Large intestine (tissue), 3 donors: ENCODE results near the gene PTPRM. TPM values are rescaled to one million over a fixed set of nuclear protein-coding genes. Genes with fewer than 3 reads are reported as not detected.

Experiments used
- DNase-seq, 2 donors: peaks; one replicate each; pipeline versions ENCODE4 v3.0.0 to v3.0.0-alpha.2; 2013
- H3K27ac ChIP-seq: one replicate; pipeline ENCODE4 v1.5.1; 2013; ENCODE audit warnings: low read length
- H3K27me3 ChIP-seq: 2 replicates; pipeline ENCODE4 v1.6.1; 2013; ENCODE audit warnings: low read length; ENCODE audit not compliant: control insufficient read depth, insufficient read depth
- H3K36me3 ChIP-seq: 2 replicates; pipeline ENCODE4 v1.6.1; 2013; ENCODE audit warnings: low read length; ENCODE audit not compliant: control insufficient read depth, insufficient read depth
- H3K4me1 ChIP-seq: one replicate; pipeline ENCODE4 v1.6.1; 2013; ENCODE audit warnings: low read length; ENCODE audit not compliant: control insufficient read depth, insufficient read depth
- H3K4me3 ChIP-seq: one replicate; pipeline ENCODE4 v1.5.1; 2013; ENCODE audit warnings: low read length
- H3K9me3 ChIP-seq: one replicate; pipeline ENCODE4 v1.6.1; 2013; ENCODE audit warnings: mild to moderate bottlenecking, low read depth, low read length, moderate library complexity; ENCODE audit not compliant: control insufficient read depth
- WGBS: methylation state at CpG from one replicate; pipeline ENCODE4 v1.1.5; 2013; ENCODE audit warnings: low lambda C conversion rate; ENCODE audit not compliant: insufficient coverage; 5-methylcytosine and 5-hydroxymethylcytosine counted together
- polyA plus RNA-seq: library from polyadenylated mRNA; unstranded; fragments of 120-200 nt; gene quantifications from one replicate; pipeline ENCODE4 v1.2.1, GENCODE V29; 2013

PTPRM gene
- polyA plus RNA-seq, 1 donor = 27.2 TPM

DNA sequence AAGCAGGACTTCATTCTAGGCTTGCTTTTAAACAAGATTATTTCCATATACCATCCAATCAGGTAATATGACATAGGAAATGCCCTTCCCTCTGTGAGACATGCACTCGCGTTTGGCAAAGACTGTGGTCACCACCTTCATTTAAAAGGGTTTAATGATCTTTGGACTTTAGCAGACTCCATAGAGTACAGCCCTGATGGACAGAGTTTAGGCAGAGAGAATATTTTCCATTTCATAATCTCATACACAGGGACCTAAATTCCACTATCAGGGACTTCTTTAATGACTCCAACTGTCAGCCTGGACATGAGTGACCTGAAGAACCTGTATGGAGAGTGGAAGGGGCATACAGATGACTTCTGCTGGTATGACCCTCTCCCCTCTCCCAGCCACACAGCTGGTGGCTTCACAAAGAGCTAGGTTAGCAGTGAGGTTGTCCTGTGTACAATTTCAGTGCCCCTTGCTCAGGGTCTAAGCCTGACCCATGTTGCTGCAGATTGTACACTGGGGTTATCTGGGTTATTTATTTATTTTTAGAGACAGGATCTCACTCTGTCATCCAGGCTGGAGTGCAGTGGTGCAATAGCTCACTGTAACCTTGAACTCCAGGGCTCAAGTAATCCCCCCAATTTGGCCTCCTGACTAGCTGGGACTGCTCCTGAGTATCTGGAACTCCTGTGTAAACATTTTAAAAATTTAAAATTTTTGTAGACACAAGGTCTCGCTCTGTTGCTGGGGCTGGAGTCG is 59.2 kb downstream of the PTPRM start:
- no peak for DNase-seq
- Histone ChIP-seq H3K27me3 (no peaks in the 10 kb centered on the region), H3K9me3 (no peaks in the 10 kb centered on the region), H3K4me1 (no peaks in the 10 kb centered on the region), H3K27ac (no peak overlapping the region), H3K4me3 (no peak overlapping the region), H3K36me3 (no peaks in the 10 kb centered on the region)
- 20% methylated on average over 2 of the region's 4 CpGs for WGBS

DNA sequence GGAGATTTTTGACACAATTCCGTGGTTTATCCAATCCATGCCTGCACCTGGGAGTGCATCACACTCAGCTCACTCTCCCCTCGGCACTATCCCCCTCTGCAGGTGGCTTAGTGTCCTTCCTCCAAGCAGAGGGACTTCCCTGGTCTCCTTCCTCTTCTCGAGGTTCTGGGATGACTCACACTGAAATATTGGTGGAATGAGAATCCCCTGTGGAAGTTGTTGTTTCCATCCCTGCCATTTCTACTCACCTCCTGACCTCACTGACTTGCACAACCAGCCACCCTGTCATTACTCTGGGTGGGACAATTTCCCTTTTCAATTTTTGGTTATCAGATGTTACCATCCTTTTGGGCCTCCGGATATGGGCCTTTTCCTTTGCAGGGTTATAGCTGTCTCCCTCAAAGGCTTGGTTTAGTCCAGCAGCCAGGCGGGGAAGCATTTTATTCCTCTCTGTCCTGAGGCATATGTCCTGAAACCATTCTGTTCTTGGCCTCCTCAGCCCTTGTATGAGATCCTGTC is 59.9 kb downstream of the PTPRM start:
- no peak for DNase-seq

DNA sequence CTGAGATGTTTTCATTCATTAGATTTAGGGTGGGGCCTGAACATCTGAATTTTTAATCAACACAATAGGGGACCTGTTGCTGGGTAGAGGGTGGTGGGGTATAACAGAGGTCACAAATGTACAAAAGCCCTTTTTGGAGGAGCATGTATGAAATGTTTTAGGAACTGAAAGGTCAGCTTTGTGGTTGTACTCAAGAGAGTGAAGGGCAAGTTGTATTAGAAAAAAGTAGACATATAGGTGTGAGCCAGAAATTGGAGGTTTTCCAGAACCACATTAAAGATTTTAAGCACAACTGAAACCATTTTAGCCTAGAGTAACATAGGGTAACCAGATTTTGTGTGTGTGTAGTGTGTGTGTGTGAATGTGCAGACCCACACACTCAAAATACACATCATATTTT is 62.3 kb downstream of the PTPRM start:
- Histone ChIP-seq H3K27ac (no peak overlapping the region), H3K27me3 (no peaks in the 10 kb centered on the region), H3K4me1 (no peaks in the 10 kb centered on the region), H3K9me3 (no peaks in the 10 kb centered on the region), H3K36me3 (no peaks in the 10 kb centered on the region), H3K4me3 (no peak overlapping the region)
- DNase-seq = no peak

More for the DNA sequence above, 59.9 kb downstream of the PTPRM start:
- Histone ChIP-seq H3K4me1 (no peaks in the 10 kb centered on the region), H3K27ac (no peak overlapping the region), H3K36me3 (no peaks in the 10 kb centered on the region), H3K9me3 (no peaks in the 10 kb centered on the region), H3K4me3 (no peak overlapping the region), H3K27me3 (no peaks in the 10 kb centered on the region)
- WGBS = 8% methylated on average over 2 of the region's 5 CpGs

DNA sequence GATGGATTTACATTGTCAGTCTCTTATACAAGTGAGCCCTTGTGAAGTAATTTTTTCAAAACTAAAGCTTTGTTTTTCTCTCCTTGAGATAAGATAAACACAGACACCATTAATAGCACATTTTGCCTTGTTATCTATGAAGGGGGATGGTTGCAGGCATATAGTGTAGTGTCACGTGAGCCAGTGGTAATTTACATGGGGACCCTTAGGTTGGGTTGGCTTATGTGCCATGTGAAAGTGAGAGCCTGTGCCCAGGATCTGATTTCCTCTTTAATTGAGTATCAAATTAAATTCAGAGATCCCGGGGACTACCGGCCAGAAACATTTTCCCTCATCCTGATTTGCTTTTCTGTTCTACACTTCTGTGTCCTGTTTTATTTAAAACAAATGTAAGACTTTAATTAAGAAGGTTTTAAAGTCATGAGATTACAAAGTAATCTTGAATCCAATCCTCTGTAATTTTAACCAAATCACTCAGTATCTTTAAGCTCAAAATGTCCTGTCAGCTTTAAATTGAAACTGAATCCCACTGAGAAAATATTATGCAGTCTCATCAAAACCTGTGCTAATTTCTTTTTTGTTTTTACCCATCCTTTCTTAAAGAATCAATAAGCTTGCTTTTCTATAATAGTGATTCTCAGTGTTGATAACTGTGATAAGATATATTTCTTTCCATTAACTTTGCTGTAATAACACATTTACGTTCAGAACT is 63.8 kb downstream of the PTPRM start:
- no peaks in the 10 kb centered on the region for H3K36me3 ChIP-seq
- no peak overlapping the region for H3K4me3 ChIP-seq
- DNase-seq = no peak
- H3K27me3 ChIP-seq = no peaks in the 10 kb centered on the region
- H3K9me3 ChIP-seq = no peaks in the 10 kb centered on the region
- no peaks in the 10 kb centered on the region for H3K4me1 ChIP-seq
- no peak overlapping the region for H3K27ac ChIP-seq
- 95% methylated on average over 2 of the region's 4 CpGs for WGBS

DNA sequence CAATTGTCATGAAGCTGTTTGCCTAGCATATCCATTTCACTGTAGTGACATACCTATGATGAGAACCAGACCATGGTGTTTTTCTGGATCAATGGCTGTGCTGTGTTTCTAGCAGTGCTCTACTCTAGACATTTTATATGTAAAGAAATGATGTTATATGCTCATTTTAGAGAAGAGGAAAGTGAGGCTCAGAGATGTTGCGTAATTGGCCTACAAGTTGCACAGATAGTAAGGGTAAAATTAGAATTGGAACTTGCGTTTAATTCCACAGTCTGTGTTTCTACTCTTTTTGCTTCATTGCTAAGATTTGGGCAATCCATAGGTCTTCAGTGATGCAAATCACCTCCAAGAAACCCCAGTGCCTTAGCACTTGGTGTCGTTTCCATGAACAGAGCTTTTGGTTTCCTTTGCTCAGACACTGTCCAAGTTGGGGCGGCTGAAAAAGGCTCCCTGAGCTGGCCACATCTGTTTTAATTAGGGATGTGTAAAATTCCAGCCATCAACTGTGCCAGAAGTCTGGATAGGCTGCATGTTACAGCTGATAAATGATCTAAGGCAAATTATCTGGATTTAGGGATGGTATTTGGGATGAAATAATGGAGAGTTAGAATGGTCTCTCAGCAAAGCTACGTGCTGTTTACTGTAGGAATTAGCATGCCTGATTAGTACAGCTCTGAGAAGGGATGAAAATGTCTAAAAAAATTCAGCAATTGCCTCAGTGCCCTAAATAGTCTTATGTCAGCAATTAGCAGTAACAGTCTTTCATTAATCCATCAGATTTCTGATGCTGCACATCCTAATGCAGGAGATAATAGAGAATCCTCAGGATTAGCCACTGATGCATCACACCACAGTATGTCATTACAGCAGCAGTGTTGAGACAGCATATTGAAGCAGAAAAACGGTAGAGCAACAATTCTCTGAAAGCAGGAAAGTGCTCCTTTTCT is 65.3 kb downstream of the PTPRM start:
- Histone ChIP-seq H3K9me3 (no peaks in the 10 kb centered on the region), H3K36me3 (no peaks in the 10 kb centered on the region), H3K4me3 (no peak overlapping the region), H3K27ac (no peak overlapping the region), H3K4me1 (no peaks in the 10 kb centered on the region), H3K27me3 (no peaks in the 10 kb centered on the region)
- DNase-seq = no peak
- WGBS = no CpG with 5 or more reads among the region's 6 CpGs

DNA sequence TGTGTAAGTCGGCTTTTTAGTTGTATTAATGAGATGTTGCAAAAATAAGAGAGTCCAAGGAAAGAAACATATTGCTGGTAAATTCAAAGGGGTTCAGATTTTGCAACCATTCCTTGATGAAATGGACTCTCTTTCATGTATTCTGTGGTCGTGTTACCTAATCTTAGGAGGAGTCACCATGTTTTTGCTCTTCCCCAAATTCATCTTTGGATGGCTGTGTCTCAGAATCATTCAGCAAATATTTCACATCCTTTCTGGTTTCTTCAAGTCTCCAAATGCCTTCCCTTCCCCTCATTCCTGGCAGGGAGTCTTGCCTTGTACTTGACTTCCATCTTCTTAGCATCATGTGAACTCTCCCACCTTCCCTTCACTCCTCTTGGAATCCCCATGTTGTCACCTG is 66.1 kb downstream of the PTPRM start:
- no peaks in the 10 kb centered on the region for H3K4me1 ChIP-seq
- H3K27ac ChIP-seq = no peak overlapping the region
- no peak overlapping the region for H3K4me3 ChIP-seq
- no peaks in the 10 kb centered on the region for H3K27me3 ChIP-seq
- H3K36me3 ChIP-seq = no peaks in the 10 kb centered on the region
- whole genome bisulfite sequencing = no CpG with 5 or more reads among the region's 2 CpGs
- no peaks in the 10 kb centered on the region for H3K9me3 ChIP-seq
- no peak for DNase-seq

DNA sequence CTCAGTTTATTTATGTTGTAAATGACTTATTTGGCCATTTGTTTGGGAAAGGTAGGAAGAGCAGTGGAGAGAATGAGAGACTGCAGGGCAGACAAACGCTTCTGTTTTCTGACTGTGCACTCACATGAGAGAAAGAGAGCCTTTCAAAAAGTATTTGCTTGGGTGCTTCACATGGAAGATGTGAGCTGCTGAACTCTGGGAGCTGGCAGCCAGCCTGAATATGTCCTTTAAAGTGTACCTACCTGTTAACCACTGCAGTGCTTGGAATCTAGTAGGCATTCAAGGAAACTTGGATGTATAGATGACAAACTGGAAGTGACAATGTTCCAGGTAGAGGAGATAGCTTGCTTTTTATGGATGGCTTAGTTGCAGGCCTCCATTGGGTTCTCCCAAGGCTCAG is 68.8 kb downstream of the PTPRM start:
- WGBS = no CpG with 5 or more reads among the region's 1 CpG
- no peak for DNase-seq
- H3K9me3 ChIP-seq = no peaks in the 10 kb centered on the region
- H3K36me3 ChIP-seq = no peaks in the 10 kb centered on the region
- no peaks in the 10 kb centered on the region for H3K4me1 ChIP-seq
- no peak overlapping the region for H3K27ac ChIP-seq
- no peak overlapping the region for H3K4me3 ChIP-seq
- no peaks in the 10 kb centered on the region for H3K27me3 ChIP-seq

DNA sequence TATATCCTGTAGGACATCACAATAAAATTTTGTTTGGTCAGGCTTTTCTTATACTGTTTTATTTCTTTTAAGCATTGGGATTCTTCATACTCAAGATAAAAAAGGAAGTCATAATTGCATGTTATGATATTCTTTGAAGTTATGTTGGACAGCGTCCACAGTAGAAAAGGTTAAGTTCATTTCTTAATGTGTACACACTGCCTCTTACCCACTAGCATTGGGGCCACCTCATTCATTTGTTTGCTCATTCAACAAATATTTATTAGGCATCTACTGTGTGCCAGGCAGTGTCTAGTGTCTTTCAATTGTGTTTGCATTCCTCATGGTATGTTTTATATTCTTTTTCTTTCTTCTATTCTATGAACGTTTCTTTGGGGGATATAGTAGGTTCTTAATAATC is 70.2 kb downstream of the PTPRM start:
- 50% methylated on average over 1 of the region's 2 CpGs for WGBS
- H3K9me3 ChIP-seq = no peaks in the 10 kb centered on the region
- H3K4me3 ChIP-seq = no peak overlapping the region
- H3K36me3 ChIP-seq = no peaks in the 10 kb centered on the region
- H3K27me3 ChIP-seq = no peaks in the 10 kb centered on the region
- DNase-seq = no peak
- no peaks in the 10 kb centered on the region for H3K4me1 ChIP-seq
- no peak overlapping the region for H3K27ac ChIP-seq

DNA sequence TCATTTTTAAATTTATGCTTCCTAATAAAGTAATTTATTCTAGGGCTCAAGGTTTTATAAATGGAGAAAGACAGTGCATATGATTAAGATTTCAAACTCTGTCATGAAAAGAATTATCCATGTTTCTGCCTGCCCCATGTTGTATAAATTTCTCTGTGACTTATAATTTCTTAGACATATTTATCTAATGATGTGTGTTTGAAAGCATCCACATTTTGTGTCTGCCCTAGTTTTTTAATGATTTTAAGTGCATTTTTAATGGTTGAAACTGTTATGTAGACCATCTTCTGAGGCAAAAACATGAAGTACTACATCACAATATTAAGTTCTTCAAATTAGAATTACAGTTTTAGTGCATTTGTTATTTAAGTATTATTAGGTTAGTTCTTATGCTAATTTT is 71.2 kb downstream of the PTPRM start:
- H3K27me3 ChIP-seq = no peaks in the 10 kb centered on the region
- DNase-seq = no peak
- H3K27ac ChIP-seq = no peak overlapping the region
- no peak overlapping the region for H3K4me3 ChIP-seq
- H3K9me3 ChIP-seq = no peaks in the 10 kb centered on the region
- no peaks in the 10 kb centered on the region for H3K4me1 ChIP-seq
- H3K36me3 ChIP-seq = no peaks in the 10 kb centered on the region

DNA sequence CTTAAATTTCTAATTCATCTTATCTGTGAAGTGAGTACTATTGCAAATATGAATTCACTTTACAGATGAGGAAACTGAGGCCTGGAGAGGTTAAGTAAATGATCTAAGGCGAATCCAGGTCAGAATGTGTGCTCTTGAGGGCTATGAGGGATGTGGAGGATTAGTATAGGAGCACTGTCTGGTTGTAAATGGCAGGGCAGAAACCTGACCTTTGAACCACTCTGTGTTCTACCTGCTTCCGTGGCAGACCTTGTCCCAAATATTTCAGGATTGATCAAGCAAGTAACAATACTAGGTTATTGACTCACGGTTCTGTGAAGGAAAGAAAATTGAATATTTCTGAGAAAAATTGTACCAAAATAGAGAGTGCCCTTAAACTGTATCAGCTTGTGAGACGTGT is 74.7 kb downstream of the PTPRM start:
- Histone ChIP-seq H3K4me3 (no peak overlapping the region), H3K27ac (no peak overlapping the region), H3K27me3 (no peaks in the 10 kb centered on the region), H3K9me3 (no peaks in the 10 kb centered on the region), H3K4me1 (no peaks in the 10 kb centered on the region), H3K36me3 (no peaks in the 10 kb centered on the region)
- no peak for DNase-seq
- WGBS = 60% methylated on average over 1 of the region's 4 CpGs
